ENCODE measurements around the gene TMPRSS11D.
A peak's percentile ranks its signal among the peaks of the same experiment; 100 is the strongest.

Gene TMPRSS11D

GRCh38 chr4:67879486-67879885 lies 4.3 kb downstream of the TMPRSS11D start:
- no peak for TF ChIP-seq CTCF (IDR thresholded peaks at IDR 0.05; ENCODE audit: low read length, missing control alignments)
- no peak overlapping the region for H3K4me3 ChIP-seq (replicated peaks; ENCODE audit: low read depth, low read length)
- peak; percentile 20 for DNase-seq (ENCODE audit: low read depth)

GRCh38 chr4:67877086-67877485 lies 6.7 kb downstream of the TMPRSS11D start:
- no peak overlapping the region for H3K4me3 ChIP-seq (replicated peaks; ENCODE audit: low read depth, low read length)
- no peak for TF ChIP-seq CTCF (IDR thresholded peaks at IDR 0.05; ENCODE audit: low read length, missing control alignments)
- DNase-seq (ENCODE audit: low read depth), result no peak

- no peak overlapping the region for H3K4me3 ChIP-seq (replicated peaks; ENCODE audit: low read depth, low read length)
- no peak for TF ChIP-seq CTCF (IDR thresholded peaks at IDR 0.05; ENCODE audit: low read length, missing control alignments)
- DNase-seq (ENCODE audit: low read depth), result peak; percentile 20
Measured at GRCh38 chr4:67874986-67875385, 8.8 kb downstream of the TMPRSS11D start.

GRCh38 chr4:67873116-67873515 lies 10.7 kb downstream of the TMPRSS11D start:
- no peak for TF ChIP-seq CTCF (IDR thresholded peaks at IDR 0.05; ENCODE audit: low read length, missing control alignments)
- no peak overlapping the region for H3K4me3 ChIP-seq (replicated peaks; ENCODE audit: low read depth, low read length)
- no peak for DNase-seq (ENCODE audit: low read depth)

- H3K4me3 ChIP-seq (replicated peaks; ENCODE audit: low read depth, low read length), result no peak overlapping the region
- DNase-seq (ENCODE audit: low read depth), result peak; percentile 76
- TF ChIP-seq CTCF (IDR thresholded peaks at IDR 0.05; ENCODE audit: low read length, missing control alignments), result peak; percentile 68
Measured at GRCh38 chr4:67871867-67872266, 11.9 kb downstream of the TMPRSS11D start.

GRCh38 chr4:67869580-67870190 lies 14.1 kb downstream of the TMPRSS11D start:
- no peak for DNase-seq (ENCODE audit: low read depth)
- no peak overlapping the region for H3K4me3 ChIP-seq (replicated peaks; ENCODE audit: low read depth, low read length)
- TF ChIP-seq CTCF (IDR thresholded peaks at IDR 0.05; ENCODE audit: low read length, missing control alignments), result no peak

GRCh38 chr4:67861513-67861912 lies 22.3 kb downstream of the TMPRSS11D start:
- no peak for DNase-seq (ENCODE audit: low read depth)
- no peak for TF ChIP-seq CTCF (IDR thresholded peaks at IDR 0.05; ENCODE audit: low read length, missing control alignments)
- H3K4me3 ChIP-seq (replicated peaks; ENCODE audit: low read depth, low read length), result no peak overlapping the region
